ENCODE data around the gene LYVE1. TPM values are rescaled to one million over a fixed set of nuclear protein-coding genes. Genes with fewer than 3 reads are reported as not detected.

Gene LYVE1, protein sequence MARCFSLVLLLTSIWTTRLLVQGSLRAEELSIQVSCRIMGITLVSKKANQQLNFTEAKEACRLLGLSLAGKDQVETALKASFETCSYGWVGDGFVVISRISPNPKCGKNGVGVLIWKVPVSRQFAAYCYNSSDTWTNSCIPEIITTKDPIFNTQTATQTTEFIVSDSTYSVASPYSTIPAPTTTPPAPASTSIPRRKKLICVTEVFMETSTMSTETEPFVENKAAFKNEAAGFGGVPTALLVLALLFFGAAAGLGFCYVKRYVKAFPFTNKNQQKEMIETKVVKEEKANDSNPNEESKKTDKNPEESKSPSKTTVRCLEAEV
- total RNA-seq (2014; rRNA removed; shearing (Covaris generic)) = not detected in 2 replicates

DNA sequence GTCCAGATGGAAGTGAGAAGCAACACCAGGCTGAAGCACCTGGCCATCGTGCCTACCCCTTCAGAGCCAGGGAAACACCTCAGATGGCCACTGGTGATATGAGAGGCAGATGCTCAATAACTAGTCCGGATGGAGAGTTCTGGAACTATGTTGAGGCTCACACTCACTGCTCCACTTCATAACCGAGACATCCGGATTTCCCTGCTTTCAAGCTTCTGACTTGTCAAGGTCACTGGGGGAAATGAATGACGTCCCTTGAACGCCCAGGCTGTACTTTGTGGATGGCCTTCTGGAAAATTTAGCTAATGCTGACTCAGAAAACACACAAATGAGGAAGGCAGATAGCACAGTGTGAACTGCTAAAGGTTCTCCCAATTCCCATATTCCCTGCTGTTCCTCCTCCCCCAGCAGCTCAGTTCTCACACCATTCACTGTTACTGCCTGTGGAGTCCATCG is at the start of gene LYVE1:
TSS of gene LYVE1 (minus strand) at position 180 of the 456 bp plus-strand sequence. CDS start at position 47, 133 bp downstream.

DNA sequence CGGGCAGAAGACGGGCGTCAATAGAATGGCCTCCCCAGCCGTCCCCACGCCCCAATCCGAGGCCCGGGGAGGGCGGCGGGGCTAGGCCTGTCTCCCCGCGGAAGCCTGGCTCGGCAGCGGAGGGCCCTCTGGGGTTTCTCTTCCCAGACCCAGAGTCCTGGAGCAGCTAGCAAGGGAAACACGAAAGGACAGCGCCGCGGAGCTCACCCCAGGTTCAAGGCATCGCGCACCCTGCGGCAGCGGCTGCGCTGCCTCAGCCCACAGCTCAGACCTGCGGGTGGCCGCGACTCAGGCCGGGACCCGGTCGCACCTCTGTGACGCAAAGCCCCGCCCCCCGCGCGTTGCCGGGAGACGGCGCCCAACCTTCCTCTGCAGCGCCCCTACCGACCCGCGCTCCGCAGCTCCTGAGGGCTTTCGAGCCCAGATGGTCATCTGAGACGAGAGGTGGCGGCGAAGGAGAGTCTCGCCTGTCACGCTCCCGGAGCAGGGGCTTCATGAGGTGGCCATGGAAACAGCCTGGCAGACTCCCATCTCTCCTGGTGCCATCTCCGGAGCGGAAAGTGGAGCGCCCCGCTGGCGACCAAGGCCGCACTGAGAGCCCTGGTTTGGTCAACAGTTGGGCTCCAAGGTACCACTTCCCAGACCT is 27.4 kb downstream of the LYVE1 start, which contains the start of gene RNF141:
TSS of gene RNF141 (minus strand) at position 273 of the 646 bp plus-strand sequence. CDS start 7,029 bp downstream, outside the sequence.

Other genes starting within 250 kb of the LYVE1 start
- 0.53 and 2.0 TPM in 2 replicates for gene AMPD3, start 113.4 kb downstream of the LYVE1 start, total RNA-seq (2014; rRNA removed; shearing (Covaris generic))
- 5.6 TPM in 2 replicates for gene RNF141, start 27.5 kb downstream of the LYVE1 start, total RNA-seq (2014; rRNA removed; shearing (Covaris generic))
- 0.08 and 0.19 TPM in 2 replicates for gene IRAG1, start 125.1 kb upstream of the LYVE1 start, total RNA-seq (2014; rRNA removed; shearing (Covaris generic))
- 12.1 and 20.7 TPM in 2 replicates for gene CTR9, start 182.6 kb upstream of the LYVE1 start, total RNA-seq (2014; rRNA removed; shearing (Covaris generic))
- gene EIF4G2, start 240.3 kb upstream of the LYVE1 start, total RNA-seq (2014; rRNA removed; shearing (Covaris generic)) = 370 and 372 TPM in 2 replicates

All from A375 (cell line).